ENCODE measurements around the gene RASSF4.

- TF ChIP-seq CTCF (IDR thresholded peaks at IDR 0.05; ENCODE audit: low read depth, low read length, missing input control) (no peak), HNF4G (IDR thresholded peaks at IDR 0.05) (no peak), GABPA (IDR thresholded peaks at IDR 0.05 in 1 of 2, conservative IDR thresholded peaks at IDR 0.05 in 1 of 2) (no peak), ZBTB33 (IDR thresholded peaks at IDR 0.05) (no peak), RAD21 (IDR thresholded peaks at IDR 0.05) (no peak), HNF4A (conservative IDR thresholded peaks at IDR 0.05) (no peak), EGR1 (IDR thresholded peaks at IDR 0.05; ENCODE audit: low read depth in 2 of 2) (no peak), MAX (IDR thresholded peaks at IDR 0.05) (no peak), YY1 (IDR thresholded peaks at IDR 0.05) (no peak), RXRA (IDR thresholded peaks at IDR 0.05) (no peak), TAF1 (conservative IDR thresholded peaks at IDR 0.05) (no peak), REST (IDR thresholded peaks at IDR 0.05) (no peak)
Observed at GRCh38 chr10:44960482-44961229, 1.1 kb downstream of the RASSF4 start.
